Suppressor macrophage (primary cell): ENCODE results near the gene BMP4.

ENCODE experiments used
- DNase-seq, 4 experiments: peaks; one replicate each; pipeline ENCODE4 v3.0.0-alpha.2; 2020 to 2022

BMP4 gene

DNA sequence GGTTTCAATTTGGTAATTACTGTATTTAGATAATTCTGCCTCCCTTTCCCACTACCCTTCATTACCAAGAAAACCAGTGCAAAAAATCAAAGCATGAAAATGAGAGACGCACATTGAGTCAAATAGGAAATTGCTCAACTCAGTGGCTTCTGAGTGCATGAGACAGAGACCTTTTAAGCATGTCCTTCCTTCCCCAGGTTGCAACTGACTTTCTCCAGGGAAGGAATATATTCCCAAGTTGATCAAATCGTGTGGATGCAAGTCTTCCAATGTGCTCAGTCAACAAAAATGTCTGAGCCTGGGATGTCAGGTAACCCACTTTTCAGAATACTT lies 12.9 kb downstream of the BMP4 start:
- DNase-seq = no peak

DNA sequence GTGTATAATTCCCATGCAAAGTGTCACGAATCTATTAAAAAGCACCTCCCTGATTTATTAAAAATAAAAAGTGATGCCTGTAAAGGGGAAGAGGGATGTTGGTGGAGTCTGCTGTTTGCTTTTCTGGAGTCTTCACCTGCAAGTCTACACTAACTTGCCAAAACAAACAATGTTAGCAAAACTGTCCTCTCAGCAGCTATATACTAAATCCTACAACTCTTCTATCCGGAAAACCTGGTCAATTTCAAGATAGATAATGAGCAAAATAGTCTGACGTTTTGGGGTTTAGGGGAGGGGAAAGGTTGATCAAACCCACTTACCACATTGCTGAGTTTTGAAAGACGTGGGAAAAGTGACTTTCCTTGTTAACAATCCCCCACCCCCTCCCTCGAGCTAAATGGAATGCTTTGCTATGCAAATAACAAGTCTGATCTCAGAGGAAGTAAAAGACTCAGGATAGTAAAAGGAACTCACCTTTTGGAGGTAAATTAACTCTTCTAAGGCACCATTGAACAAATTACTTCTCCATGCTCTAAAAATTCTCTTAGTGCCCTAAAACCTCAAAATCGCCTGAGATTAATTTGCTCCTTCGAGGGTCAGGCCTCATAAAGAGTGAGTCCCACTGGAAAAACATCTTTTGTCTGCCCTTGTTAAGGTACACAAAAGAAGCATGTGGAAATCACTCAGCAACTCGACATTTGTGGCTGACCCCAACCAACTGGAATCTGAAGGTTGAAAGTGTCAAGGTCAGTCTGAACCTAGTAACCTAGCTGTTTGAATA lies 13.5 kb downstream of the BMP4 start:
- DNase-seq = no peak

- no peak for DNase-seq
Observed at GRCh38 chr14:53938136-53938837, 18.3 kb downstream of the BMP4 start.

- DNase-seq = no peak
Observed at GRCh38 chr14:53934778-53935414, 21.7 kb downstream of the BMP4 start.

- no peak for DNase-seq
Observed at GRCh38 chr14:53932966-53933365, 23.7 kb downstream of the BMP4 start.

- DNase-seq = no peak
Observed at GRCh38 chr14:53929871-53930715, 26.5 kb downstream of the BMP4 start.

DNA sequence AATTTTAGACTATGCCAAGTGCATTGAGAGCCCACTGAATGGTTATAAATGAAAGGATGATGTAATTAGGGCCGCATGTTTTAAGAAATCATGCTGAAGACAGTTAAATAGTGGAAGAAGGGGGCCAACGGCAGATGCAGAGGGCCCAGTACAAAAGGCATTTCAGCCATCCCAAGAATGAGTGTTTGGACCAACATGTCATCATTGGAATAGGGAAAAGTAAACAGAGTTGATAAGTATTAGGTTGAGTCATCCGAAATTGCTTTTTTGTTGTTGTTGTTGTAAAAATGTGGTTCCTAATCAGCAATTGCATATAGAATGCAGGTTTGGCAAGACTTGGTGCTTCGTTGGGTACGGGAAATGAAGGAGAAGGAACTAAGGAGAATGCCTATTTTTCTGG lies 29.5 kb downstream of the BMP4 start:
- no peak for DNase-seq

DNA sequence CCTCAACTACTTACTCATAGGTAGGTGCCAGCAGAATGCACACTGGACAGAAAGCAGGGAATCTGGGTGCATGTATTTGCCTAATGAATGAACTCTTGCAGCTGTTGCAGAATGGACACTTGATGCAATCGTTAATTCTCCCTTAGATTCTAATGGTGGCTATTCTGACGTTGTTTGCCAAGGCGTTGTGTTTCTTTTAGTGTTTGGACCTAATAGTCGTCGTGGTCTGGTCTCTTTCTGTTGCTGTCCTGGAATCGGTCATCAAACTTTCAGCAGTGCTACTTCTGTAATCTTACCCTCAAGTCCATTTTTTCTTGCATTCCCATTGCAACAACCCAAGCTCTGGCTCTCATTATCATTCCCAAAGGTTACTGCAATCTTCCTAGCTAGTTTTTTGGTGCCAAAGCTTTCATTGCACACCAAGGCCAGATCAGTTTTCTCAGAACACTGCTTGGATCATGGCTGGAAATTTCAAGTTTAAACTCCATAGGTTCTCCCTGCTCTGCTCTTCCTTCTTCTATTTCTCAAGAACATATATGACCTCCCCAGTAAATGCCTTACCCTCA lies 31.3 kb downstream of the BMP4 start:
- DNase-seq = no peak

DNA sequence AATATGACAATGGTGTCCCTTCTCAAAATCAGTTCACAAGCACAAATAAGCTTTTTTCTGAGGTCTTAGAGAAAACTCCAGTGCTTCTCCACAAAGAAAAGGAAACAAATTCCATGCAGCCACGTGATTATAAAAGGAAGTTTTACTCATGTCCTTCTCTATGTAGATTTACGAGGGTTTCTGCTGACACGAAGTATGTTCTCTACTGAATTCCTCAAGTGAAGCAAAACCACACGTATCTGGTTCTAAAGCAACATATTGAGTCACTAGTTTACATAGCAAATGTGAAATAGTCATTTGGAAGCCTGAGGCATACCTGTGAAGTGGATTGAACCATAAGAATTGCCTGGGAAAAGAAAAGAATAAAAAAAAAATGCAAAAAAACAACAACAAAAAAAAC lies 31.9 kb downstream of the BMP4 start:
- DNase-seq = peak in 1 of 4 experiments; percentile 3

DNA sequence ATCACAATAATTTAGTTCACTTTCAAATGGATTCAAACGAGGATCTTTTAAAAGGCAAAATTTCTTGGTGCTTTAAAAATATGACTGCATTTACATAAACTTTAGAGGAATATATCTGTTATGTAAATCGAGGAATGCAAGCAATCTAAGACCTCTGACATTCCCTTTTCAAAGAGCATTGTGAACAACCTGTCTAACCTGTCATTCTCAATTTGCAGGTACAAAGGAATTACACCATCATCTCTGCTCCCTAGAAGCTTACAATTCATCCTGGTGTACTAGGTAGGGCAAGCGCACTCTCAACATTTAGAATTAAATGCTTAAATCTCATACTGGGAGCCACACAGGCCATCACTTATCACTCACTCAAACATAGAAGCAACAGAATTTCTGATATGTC lies 35.6 kb downstream of the BMP4 start:
- no peak for DNase-seq

GRCh38 chr14:53916239-53916638 lies 40.4 kb downstream of the BMP4 start:
- DNase-seq = no peak

GRCh38 chr14:53915364-53916014 lies 41.1 kb downstream of the BMP4 start:
- no peak for DNase-seq

DNA sequence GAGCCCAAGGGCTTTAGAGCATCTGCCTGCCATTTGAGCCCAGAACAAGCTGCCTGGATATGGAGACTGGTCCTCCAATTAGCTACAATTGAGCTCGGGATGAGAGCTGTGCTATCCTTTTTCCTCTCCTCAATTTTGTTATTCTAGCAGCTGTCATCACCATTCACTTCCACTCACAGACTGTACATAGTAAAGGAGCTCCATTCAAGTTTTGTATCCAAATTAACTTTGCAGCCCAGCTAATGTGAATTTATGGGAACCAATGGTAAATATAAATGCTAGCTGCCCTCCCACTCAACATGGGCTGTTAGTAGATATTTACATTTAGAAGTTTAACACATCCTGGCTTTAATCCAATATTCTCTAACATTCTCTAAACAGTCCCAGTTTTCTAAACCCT lies 44.6 kb downstream of the BMP4 start:
- no peak for DNase-seq

DNA sequence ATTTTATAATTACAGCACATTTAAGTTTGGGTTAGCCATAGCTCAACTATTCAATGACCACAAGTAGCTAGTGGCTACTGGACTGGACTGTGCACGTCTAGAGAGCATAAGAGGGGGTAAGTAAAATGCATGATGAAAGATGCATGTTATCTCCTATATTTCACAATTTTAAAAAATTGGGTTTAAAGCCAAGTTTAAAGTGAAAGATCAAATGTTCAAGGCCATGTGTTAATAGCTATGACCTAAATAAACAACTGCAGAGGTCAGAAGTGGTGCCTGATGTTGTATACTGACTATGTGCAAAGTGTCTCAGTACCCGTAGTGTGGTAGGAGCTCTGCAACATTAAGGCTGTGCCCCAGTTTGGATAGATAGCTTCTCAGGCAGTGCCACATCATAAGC lies 48.2 kb downstream of the BMP4 start:
- no peak for DNase-seq

GRCh38 chr14:53902307-53902706 lies 54.3 kb downstream of the BMP4 start:
- DNase-seq = no peak

DNA sequence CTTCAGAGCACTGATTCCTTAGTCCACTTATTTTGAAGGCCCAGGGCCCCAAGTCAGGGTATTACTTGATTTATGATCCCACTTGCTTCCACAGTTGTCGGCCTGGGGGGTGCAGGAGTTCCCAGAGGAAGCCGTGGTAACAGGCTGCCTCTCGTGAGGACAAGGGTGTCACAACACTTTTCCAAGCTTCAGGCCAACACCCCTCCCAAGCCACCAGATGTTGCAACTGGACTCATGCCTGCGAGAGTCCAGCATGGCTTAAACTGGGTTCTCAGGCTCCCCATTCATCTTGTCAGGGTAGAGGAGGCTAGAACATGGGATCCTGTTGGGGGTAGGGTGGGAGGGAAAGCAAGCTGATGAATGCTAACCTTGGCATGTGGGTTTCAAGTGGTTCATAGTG lies 56.1 kb downstream of the BMP4 start:
- no peak for DNase-seq
